Uterus (tissue), 4 donors: ENCODE data around the gene WDR12. TPM values are rescaled to one million over a fixed set of nuclear protein-coding genes. Genes with fewer than 3 reads are reported as not detected.

ENCODE experiments used
- DNase-seq, 2 donors: peaks; one replicate each; pipeline ENCODE4 v3.0.0-alpha.2; 2019 to 2020
- H3K27ac ChIP-seq, 2 donors: fragments of 200-600 bp; sonication (generic); 1 replicate in 1 of 2; 2 replicates in 1 of 2; pipeline ENCODE4 v1.5.1; 2016 to 2018
- H3K27me3 ChIP-seq, 2 donors: fragments of 200-600 bp; sonication (generic); one replicate each; pipeline ENCODE4 v1.5.1; 2018 to 2019; ENCODE audit warnings: control low read depth in 1 of 2
- H3K36me3 ChIP-seq, 2 donors: fragments of 200-600 bp; sonication (generic); one replicate each; pipeline ENCODE4 v1.5.1; 2019; ENCODE audit warnings: control low read depth in 1 of 2
- H3K4me1 ChIP-seq, 2 donors: fragments of 200-600 bp; sonication (generic); one replicate each; pipeline ENCODE4 v1.5.1; 2018 to 2019; ENCODE audit warnings: control low read depth in 1 of 2
- H3K4me3 ChIP-seq, 2 donors: fragments of 200-600 bp; sonication (generic); 1 replicate in 1 of 2; 2 replicates in 1 of 2; pipeline ENCODE4 v1.5.1; 2018 to 2019; ENCODE audit warnings: mild to moderate bottlenecking in 1 of 2
- H3K9me3 ChIP-seq, 2 donors: fragments of 200-600 bp; sonication (generic); one replicate each; pipeline ENCODE4 v1.5.1; 2019; ENCODE audit warnings: control low read depth in 1 of 2
- POLR2A ChIP-seq, 2 donors: fragments of 450-650 bp; IDR thresholded peaks; one replicate each; pipeline ENCODE4 v1.6.1; 2016; ENCODE audit warnings: antibody characterized with exemption in 2 of 2, mild to moderate bottlenecking in 1 of 2, moderate library complexity in 1 of 2
- intact Hi-C: fragments of 100-400 bp; cut with DNase I; formaldehyde crosslinking; loops from one replicate; pipeline ENCODE4 v1.15.1; 2023; ENCODE audit warnings: low total_unique reads
- total RNA-seq, 4 donors: library from RNA; depleted of rRNA in 3 of 4; stranded (reverse); fragments of >200 nt in 3 of 4; gene quantifications; one replicate each; pipeline versions ENCODE4 v1.1.0 to v1.2.4, GENCODE V29; 2014 to 2023
- TF ChIP-seq, protein P1 (sequence below), 4 experiments: fragments of 200-600 bp in 2 of 4; fragments of 450-650 bp in 2 of 4; sonication (generic) in 2 of 4; IDR thresholded peaks; one replicate each; pipeline ENCODE4 v1.5.1; 2016 to 2019; ENCODE audit warnings: antibody characterized with exemption in 4 of 4, mild to moderate bottlenecking in 2 of 4, moderate library complexity in 1 of 4
- donor health status: DM: yes; HTN: yes; CAD: no.

WDR12 gene
- total RNA-seq, 4 donors from 2014 or later: 2.9 to 31.0 (median 15.0) TPM

DNA sequence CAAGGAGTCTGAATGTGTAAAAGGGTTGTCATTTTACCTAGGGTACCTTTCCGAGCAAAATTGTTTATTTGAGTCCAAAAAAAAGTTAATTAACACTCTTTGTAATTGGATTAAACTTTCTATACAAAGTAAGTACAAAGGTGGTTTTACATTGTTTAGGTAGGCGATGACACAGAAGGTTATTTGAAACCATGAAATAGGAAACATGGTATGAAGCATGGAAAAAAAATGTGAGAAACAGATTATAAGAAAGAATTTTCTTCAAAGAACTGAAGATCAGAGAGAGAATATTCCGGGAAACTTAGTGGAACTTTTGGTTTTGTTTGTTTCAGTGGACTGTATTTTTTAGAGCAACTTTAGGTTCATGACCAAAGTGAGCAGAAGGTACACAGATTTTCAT is 33.3 kb upstream of the WDR12 start:
- no peaks in the 10 kb centered on the region for H3K36me3 ChIP-seq

DNA sequence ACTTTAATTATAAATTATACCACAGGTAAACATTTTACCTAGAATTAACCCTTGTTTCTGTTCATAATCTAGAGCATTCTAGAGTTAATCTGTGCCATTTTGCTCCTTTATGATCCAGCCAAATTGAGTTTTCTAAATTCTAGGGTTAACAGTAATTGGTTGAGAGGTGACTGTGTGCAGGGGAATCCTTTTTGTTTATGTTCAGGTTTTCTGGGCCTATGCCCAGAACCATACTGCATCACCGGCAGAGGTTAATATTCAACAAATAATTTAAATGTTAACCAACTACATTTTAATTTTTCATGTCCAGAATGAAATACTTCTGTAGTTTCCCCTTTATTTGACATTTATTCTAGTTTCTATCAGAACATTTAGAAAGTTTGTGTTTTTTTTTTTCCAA is 32.9 kb upstream of the WDR12 start:
- Histone ChIP-seq H3K4me3 (no peak overlapping the region), H3K27ac (no peak overlapping the region), H3K4me1 (no peaks in the 10 kb centered on the region), H3K9me3 (no peaks in the 10 kb centered on the region), H3K36me3 (no peaks in the 10 kb centered on the region), H3K27me3 (no peaks in the 10 kb centered on the region)
- intact Hi-C loops: no loop called here
- TF ChIP-seq, protein P1, sequence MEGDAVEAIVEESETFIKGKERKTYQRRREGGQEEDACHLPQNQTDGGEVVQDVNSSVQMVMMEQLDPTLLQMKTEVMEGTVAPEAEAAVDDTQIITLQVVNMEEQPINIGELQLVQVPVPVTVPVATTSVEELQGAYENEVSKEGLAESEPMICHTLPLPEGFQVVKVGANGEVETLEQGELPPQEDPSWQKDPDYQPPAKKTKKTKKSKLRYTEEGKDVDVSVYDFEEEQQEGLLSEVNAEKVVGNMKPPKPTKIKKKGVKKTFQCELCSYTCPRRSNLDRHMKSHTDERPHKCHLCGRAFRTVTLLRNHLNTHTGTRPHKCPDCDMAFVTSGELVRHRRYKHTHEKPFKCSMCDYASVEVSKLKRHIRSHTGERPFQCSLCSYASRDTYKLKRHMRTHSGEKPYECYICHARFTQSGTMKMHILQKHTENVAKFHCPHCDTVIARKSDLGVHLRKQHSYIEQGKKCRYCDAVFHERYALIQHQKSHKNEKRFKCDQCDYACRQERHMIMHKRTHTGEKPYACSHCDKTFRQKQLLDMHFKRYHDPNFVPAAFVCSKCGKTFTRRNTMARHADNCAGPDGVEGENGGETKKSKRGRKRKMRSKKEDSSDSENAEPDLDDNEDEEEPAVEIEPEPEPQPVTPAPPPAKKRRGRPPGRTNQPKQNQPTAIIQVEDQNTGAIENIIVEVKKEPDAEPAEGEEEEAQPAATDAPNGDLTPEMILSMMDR (IDR thresholded peaks at IDR 0.05): no peak
- TF ChIP-seq POLR2A (IDR thresholded peaks at IDR 0.05): no peak
- no peak for DNase-seq

More for the DNA sequence above, 33.3 kb upstream of the WDR12 start:
- TF ChIP-seq POLR2A (IDR thresholded peaks at IDR 0.05): no peak
- TF ChIP-seq, protein P1 (IDR thresholded peaks at IDR 0.05): no peak
- H3K9me3 ChIP-seq: no peaks in the 10 kb centered on the region
- intact Hi-C loops: no loop called here
- no peak overlapping the region for H3K27ac ChIP-seq
- H3K4me3 ChIP-seq: no peak overlapping the region
- DNase-seq: no peak
- H3K27me3 ChIP-seq: no peaks in the 10 kb centered on the region
- no peaks in the 10 kb centered on the region for H3K4me1 ChIP-seq

DNA sequence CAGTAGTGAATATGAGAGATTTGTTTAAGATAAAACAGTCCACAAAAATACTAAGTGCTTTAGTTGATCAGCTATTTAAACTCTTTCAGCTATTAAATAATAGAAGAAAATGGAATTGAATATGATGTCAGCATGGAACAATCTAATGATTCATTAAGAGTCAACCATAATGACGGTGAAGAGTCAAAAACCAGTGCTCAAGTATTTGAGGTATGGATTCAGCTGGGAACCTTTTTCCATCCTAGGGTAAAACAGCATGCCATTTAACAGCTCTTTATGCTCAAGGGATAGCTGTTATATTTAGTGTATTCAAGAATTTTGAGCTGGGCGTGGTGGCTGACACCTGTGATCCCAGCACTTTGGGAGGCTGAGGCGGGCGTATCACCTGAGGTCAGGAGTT is 30.3 kb upstream of the WDR12 start:
- Histone ChIP-seq H3K36me3 (no peaks in the 10 kb centered on the region), H3K9me3 (peaks cover 0 to 6% of the 10 kb centered on the region in 2 donors), H3K4me1 (no peaks in the 10 kb centered on the region), H3K27ac (no peak overlapping the region), H3K4me3 (no peak overlapping the region), H3K27me3 (no peaks in the 10 kb centered on the region)
- intact Hi-C loops: no loop called here
- TF ChIP-seq, protein P1 (IDR thresholded peaks at IDR 0.05): no peak
- TF ChIP-seq POLR2A (IDR thresholded peaks at IDR 0.05): no peak
- no peak for DNase-seq

DNA sequence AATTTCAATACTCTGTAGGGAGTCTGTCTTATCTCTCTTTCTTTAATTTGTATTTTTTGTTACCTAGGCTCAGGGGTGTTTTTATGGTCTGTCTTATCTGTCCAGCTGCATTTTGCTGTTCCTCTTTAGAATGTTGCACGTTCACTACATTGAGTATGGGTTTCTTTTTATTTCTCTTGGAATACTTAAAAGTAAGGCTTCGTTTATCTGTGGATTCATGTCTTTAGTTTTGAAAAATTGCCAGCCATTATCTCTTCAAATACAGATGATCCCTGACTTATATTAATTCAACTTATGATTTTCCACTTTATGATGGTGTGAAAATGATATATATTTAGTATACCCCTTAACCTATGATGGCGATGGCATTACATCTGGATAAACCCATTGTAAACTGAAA is 27.5 kb upstream of the WDR12 start:
- intact Hi-C loops: no loop called here
- Histone ChIP-seq H3K4me3 (no peak overlapping the region), H3K36me3 (no peaks in the 10 kb centered on the region), H3K4me1 (no peaks in the 10 kb centered on the region), H3K27ac (no peak overlapping the region), H3K27me3 (no peaks in the 10 kb centered on the region), H3K9me3 (peaks cover 0 to 6% of the 10 kb centered on the region in 2 donors)
- TF ChIP-seq POLR2A (IDR thresholded peaks at IDR 0.05): no peak
- TF ChIP-seq, protein P1 (IDR thresholded peaks at IDR 0.05): no peak
- DNase-seq: no peak

DNA sequence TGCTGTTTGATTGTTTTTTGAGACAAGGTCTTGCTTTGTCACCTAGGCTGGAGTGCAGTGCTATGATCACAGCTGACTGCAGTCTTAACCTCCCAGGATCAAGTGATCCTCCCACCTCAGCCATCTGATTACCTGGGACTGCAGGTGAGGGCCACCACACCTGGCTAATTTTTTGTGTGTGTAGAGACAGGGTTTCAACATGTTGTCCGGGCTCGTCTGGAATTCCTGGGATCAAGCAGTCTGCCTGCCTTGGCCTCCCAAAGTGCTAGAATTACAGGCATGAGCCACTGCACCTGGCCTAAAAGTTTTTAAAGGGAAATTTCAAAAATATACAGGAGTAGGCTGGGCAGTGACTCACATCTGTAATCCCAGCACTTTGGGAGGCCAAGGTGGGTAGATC is 23.0 kb upstream of the WDR12 start:
- no peak for DNase-seq
- Histone ChIP-seq H3K4me1 (no peaks in the 10 kb centered on the region), H3K36me3 (no peaks in the 10 kb centered on the region), H3K27ac (no peak overlapping the region), H3K27me3 (no peaks in the 10 kb centered on the region), H3K9me3 (peaks cover 0 to 6% of the 10 kb centered on the region in 2 donors), H3K4me3 (no peak overlapping the region)
- TF ChIP-seq POLR2A (IDR thresholded peaks at IDR 0.05): no peak
- TF ChIP-seq, protein P1 (IDR thresholded peaks at IDR 0.05): no peak
- intact Hi-C loops: no loop called here
